NCI-H187 treated with DMSO at 0.1 percent for 48 hours (cell line): ENCODE measurements around the gene ZNF784.
A peak's percentile ranks its signal among the peaks of the same experiment; 100 is the strongest.

ENCODE experiments used
- DNase-seq: peaks from one replicate; lab custom pipeline; 2025; lab: John Stamatoyannopoulos, UW

ZNF784 gene

GRCh38 chr19:55643003-55643886 lies 18.9 kb upstream of the ZNF784 start, which contains the start of gene ZNF581:
Gene ZNF581 (plus strand): TSS chr19:55643649. CDS start chr19:55644572, 923 bp downstream.
- no peak for DNase-seq

DNA sequence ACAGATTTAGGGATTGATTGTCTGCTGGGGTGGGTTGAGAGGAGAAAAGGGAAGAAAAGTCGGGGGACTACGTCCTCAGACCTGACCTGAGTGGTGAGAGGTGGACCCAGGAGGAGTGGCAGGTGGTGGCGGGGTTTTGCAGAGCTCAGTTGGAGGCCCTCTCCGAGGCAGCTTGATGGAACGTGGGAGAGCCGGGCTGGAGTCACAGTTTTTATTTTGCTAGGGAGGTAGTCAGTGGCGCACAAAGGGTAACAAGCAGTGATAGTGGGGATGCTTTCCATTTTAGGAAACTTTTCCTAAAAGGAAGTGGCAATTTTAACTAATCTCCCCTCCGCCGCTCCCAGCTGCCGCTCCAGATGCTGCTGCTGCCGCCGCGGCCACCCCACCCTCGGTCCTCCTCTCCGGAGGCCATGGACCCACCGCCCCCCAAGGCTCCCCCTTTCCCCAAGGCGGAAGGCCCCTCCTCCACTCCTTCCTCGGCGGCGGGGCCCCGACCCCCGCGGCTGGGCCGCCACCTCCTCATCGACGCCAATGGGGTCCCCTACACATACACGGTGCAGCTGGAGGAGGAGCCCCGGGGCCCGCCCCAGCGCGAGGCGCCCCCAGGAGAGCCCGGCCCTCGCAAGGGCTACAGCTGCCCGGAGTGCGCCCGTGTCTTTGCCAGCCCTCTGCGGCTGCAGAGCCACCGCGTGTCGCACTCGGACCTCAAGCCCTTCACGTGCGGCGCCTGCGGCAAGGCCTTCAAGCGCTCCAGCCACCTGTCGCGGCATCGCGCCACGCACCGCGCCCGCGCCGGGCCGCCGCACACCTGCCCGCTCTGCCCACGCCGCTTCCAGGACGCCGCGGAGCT lies 18.0 kb upstream of the ZNF784 start:
- no peak for DNase-seq

DNA sequence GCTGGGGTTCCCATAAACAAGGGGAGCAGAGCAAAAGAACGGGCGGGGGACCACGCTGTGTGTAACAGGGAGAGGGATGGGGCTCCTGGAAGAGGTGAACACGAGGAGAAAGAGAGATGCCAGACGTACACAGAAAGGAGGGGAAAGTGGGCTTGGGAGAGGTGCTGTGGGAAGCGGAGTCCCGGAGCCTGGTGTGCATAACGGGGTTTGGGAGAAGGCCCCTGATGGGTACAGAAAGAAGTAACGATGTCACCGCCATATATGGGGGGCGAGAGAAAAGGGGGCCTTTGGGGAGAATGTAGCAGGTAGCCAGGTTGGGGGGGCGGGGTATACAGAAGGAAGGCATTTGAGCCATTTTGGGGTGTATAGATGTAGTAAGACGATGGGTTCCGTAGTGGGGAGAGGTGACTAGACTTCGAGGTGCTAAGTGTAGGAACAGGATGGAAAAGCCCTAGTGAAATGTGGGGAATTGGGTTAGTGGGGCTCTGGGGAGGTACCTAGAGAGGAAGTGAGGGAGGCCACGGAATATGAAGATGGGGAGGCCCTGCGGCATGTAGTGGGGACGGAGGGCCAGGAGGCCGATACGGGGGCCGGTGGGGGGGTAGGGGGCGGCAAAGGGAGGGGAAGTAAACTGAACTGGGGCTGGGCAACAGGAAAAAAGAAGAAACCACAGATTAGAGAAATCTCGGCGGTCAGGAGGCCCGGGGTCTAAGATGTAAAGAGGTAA lies 17.2 kb upstream of the ZNF784 start:
- no peak for DNase-seq

- no peak for DNase-seq
Measured at GRCh38 chr19:55640577-55641425, 16.4 kb upstream of the ZNF784 start, which contains the start of gene ZNF580. Gene ZNF580 (plus strand): TSS chr19:55641002. CDS start chr19:55642509, 1,507 bp downstream.

DNA sequence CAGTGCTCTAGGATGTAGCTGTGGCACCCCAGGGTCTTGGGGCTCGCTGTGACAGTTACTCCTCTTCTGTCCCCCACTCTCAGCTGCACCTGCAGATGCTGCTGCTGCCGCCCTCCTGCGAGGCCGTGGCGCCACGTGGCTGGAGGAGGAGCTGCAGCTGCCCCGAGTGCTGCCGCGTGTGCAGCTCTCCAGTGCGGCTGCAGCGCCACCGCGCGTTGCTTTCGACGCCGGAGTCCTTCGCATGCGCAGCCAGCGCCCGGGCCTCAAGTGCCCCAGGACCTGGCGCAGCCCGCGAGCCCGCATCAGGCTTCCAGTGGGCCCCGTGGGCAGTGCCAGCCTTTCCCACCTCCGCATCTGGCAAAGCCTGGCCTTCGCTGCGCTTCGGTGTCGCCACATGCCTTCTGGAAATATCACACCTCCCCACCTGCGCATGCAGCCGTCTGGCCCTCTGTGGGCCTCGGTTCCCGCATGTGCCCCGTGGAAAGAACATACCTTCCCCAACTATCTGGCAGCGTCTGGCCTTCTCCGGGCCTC lies 15.7 kb upstream of the ZNF784 start:
- DNase-seq = no peak

DNA sequence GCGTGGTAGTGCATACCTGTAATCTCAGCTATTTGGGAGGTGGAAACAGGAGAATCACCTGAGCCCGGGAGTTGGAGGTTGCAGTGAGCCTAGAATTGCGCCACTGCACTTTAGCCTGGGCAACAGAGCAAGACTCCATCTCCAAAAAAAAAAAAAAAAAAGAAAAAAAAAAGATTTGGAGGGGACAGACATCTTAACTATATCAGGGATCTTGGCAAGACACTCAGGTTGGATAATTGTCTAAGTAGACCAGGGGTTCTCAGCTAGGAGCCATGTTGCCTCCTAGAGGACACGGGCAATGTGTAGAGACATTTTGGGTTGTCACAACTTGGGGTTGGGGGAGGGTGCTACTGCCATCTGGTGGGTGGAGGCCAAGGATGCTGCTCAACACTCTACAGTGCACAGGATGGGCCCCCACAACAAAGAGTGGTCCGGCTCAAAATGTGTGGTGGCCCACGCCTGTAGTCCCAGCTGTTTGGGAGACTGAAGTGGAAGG lies 14.5 kb upstream of the ZNF784 start:
- DNase-seq = no peak

GRCh38 chr19:55637534-55637933 lies 13.2 kb upstream of the ZNF784 start:
- DNase-seq = no peak

GRCh38 chr19:55636723-55637122 lies 12.4 kb upstream of the ZNF784 start:
- DNase-seq = no peak

- DNase-seq = no peak
Measured at GRCh38 chr19:55635856-55636440, 11.6 kb upstream of the ZNF784 start.

DNA sequence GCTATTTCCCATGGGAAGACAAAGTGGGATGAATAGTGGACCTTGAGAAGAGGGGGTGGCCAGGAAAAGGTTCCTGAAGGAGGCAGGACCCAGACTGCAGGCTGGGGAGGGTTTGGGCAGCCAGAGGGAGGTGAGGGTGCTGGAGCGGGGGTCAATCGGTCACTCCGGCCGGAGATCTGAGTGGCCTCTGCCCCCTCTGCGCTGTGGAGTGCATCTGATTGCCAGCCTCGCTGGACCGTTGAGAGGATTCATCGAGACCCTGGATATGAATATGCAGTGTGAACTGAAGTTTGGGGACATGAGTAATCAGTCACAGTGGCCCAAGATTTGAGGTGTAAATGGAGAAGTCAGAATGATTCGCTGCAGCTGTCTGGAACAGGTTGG lies 11.0 kb upstream of the ZNF784 start:
- no peak for DNase-seq

- no peak for DNase-seq
Measured at GRCh38 chr19:55633861-55634260, 9.5 kb upstream of the ZNF784 start.

GRCh38 chr19:55632463-55632834 lies 8.1 kb upstream of the ZNF784 start:
- DNase-seq = peak; percentile 87

DNA sequence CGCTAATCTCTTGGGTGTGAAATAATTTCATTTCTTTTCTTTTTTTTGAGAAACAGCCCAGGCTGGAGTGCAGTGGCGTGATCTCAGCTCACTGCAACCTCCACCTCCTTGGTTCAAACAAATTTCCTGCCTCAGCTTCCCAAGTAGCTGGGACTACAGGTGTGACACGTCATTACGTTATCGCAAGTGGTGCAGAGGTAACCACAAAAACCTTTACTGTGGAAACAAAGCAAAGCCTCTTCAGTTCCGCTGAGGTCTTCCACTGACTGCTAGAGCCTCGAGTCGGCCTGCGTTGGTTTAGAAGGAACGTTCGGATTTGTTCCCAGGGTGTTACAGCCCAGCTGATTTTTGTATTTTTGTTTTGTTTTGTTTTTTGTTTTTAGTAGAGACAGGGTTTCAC lies 2.0 kb upstream of the ZNF784 start:
- DNase-seq = no peak

DNA sequence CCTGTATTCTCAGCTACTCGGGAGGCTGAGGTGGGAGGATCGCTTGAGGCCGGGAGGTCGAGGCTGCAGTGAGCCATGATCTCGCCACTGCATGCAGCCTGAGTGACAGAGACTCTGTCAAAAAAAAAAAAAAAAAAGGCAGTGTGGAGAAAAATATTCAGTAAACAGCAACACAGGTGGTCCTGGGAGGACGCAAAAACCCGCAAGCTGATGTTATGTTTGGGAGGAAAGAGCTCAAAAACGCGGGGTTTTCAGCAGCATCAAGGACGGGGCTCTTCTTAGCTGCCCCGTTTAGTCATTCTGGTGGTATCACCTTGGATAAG lies 599 bp upstream of the ZNF784 start:
- no peak for DNase-seq

GRCh38 chr19:55623561-55623960 lies 805 bp downstream of the ZNF784 start:
- no peak for DNase-seq

GRCh38 chr19:55623130-55623529 lies 1.2 kb downstream of the ZNF784 start:
- no peak for DNase-seq

DNA sequence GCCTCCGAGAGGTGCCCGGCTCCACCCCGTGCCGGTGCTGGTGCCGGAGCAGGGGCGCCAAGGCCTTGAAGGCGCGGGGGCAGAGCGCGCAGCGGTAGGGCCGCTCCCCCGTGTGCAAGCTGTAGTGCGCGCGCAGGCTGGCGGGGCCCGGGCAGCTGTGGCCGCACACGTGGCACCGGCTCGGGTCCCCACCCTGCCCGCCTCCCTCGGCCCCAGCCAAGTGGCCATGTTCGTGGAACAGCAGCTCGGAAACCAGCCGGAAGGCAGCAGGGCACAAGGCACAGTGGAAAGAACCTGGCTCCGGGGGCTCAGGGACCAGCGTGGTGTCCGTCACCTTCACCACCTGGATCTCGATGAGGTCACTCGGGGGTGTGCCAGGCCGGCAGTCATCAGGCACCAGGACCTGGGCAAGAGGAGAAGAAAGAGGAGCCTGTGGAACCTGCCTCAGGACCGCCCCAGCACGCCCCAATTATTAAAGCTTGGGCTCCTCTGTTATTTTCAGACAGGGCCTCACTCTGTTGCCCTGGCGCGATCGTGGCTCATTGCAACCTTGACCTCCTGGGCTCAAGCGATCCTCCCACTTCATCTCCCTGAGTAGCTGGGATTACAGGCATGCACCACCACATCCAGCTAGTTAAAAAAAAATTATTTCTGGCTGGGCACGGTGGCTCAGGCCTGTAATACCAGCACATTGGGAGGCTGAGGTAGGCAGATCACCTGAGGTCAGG lies 2.0 kb downstream of the ZNF784 start:
- no peak for DNase-seq

GRCh38 chr19:55621673-55622231 lies 2.6 kb downstream of the ZNF784 start:
- no peak for DNase-seq

DNA sequence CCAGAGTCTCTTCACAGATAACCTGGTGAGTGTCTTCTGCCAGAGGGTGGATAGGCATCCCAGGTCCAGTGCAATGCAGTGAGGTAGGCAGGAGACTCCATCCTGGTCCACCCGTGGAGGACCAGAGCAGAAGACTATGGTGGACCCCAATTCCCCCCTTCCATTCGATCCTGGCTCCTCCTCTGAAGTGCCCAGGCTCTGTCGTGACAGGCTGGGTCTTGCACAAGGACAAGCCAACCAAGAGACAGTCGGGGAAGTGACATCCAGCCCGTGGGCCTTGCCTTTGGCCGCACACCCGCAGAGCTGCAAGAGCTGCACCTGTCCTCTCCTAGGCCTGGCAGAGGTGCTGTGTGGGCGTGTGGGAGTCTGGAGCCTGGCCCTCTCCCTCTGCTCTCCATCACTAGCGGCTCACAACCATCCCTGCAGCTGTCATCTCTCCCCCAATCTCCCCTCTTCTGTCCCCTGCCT lies 3.1 kb downstream of the ZNF784 start:
- no peak for DNase-seq
